GM13977 (cell line): ENCODE measurements around the gene MAP2K1.
"Not testable (repeated sequence)": the region's sequence is repeated elsewhere in the genome, so short reads cannot be mapped to it uniquely, and the experiment has no call there.

Experiments
- DNase-seq: peaks from one replicate; pipeline ENCODE4 v3.0.0; 2012; ENCODE audit warnings: low spot score
- in situ Hi-C: fragments of 300-500 bp; cut with MboI; formaldehyde crosslinking; loops from one replicate; pipeline ENCODE4 v1.12.0; 2022; ENCODE audit warnings: low sequenced_read_pairs, low pct_unique_long_range_greater_than_20kb, mixed read lengths, inconsistent platforms; ENCODE audit not compliant: unreplicated experiment
- TF ChIP-seq, protein P1 (sequence below): IDR thresholded peaks from 2 replicates; pipeline ENCODE4 v1.5.1; 2012; ENCODE audit warnings: mild to moderate bottlenecking, control low read depth; ENCODE audit not compliant: insufficient read depth; ENCODE audit errors: extremely low read depth, missing control alignments

MAP2K1 gene

DNA sequence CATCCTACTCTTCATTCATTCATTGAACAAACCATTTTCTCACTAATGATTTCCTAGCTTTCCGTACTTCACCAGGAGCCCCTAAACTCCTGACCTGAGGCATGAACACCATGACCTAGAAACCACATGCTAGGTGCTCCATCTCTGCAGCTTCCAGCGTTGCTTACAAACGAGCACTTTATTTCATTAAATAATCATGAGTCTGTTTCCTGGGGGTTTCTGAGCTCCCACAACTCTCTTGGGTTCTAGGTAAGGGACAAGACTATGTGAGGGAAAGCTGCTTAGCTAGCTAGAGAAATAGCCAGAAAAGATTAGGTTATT is 1.3 kb downstream of the MAP2K1 start:
- TF ChIP-seq, protein P1, sequence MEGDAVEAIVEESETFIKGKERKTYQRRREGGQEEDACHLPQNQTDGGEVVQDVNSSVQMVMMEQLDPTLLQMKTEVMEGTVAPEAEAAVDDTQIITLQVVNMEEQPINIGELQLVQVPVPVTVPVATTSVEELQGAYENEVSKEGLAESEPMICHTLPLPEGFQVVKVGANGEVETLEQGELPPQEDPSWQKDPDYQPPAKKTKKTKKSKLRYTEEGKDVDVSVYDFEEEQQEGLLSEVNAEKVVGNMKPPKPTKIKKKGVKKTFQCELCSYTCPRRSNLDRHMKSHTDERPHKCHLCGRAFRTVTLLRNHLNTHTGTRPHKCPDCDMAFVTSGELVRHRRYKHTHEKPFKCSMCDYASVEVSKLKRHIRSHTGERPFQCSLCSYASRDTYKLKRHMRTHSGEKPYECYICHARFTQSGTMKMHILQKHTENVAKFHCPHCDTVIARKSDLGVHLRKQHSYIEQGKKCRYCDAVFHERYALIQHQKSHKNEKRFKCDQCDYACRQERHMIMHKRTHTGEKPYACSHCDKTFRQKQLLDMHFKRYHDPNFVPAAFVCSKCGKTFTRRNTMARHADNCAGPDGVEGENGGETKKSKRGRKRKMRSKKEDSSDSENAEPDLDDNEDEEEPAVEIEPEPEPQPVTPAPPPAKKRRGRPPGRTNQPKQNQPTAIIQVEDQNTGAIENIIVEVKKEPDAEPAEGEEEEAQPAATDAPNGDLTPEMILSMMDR, result no peak
- in situ Hi-C loops, result loop anchor here (10.0 kb wide), 1 partner anchor 107 kb away; the partner anchor contains the start of gene SNAPC5
- DNase-seq, result no peak

DNA sequence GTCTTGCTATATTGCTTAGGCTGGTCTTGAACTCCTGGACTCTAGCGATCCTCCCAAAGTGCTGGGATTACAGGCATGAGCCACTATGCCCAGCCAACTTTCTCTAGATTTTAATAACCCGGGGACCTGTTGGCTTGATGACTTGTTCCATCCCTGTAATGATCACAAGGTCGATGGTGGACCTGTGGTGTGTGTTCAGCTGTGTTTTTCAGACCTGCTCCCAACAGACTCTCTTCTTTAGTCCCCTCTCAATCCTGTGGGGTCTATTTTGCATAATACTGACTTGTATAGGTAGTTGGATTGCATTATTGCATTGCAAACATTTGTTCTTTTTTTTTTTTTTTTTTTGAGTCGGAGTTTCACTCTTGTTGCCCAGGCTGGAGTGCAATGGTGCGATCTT is 1.9 kb downstream of the MAP2K1 start:
- no peak for DNase-seq
- TF ChIP-seq, protein P1, result no peak
- in situ Hi-C loops, result loop anchor here (10.0 kb wide), 1 partner anchor 106 kb away; the partner anchor contains the start of gene SNAPC5

DNA sequence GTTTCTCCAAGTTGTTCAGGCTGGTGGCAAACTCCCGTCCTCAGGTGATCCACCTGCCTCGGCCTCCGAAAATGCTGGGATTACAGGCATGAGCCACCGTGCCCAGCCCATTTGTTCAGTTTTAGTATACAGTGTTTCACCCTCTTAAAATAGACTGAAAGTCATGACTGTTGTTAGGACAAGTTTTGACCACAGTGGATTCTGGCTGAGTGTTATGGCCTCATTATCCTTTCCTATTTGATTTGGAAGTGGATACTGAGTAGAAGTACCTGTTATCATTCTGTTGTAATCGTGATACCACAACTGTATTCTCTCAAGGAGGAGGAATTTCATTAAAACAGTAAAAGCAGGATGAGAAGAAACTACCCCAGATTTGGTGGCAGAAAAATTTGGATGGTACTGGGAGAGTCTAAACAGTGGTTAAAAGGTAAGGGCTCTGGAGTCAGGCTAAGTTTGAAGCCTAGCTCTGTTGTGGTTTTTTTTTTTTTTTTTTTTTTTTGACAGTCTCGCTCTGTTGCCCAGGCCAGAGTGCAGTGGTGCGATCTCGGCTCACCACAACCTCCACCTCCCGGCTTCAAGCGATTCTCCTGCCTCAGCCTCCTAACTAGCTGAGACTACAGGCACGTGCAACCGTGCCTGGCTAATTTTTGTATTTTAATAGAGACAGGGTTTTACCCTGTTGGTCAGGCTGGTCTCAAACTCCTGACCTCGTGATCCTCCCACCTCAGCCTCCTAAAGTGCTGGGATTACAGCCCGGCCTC is 2.6 kb downstream of the MAP2K1 start:
- DNase-seq, result peak; percentile 48

DNA sequence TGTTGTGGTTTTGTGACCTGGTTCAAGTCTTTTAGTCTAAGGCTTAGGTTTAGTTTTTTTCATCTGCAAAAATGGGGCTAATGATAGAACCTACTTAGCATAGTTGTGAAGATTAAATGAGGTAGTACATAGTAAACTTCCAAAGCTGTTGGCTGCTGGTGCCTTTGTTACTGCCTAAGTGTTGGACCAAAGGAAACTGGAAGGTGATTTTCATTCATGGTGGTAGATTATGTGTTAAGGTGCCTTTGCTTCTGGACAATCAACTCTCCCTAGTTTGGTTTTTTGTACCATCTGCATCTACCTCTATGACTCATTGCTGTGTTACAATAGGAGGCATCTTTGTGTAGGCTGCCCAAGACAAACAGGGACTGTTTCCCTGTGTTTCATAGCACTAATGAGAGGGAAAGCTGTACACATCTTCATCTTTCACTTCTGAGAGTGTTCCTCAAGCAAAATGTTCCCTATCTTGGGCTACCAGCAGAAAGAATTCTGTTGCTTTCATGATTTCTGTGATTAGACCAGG is 3.2 kb downstream of the MAP2K1 start:
- in situ Hi-C loops, result loop anchor here (10.0 kb wide), 1 partner anchor 105 kb away; the partner anchor contains the start of gene SNAPC5
- peak; percentile 26 for DNase-seq
- TF ChIP-seq, protein P1, result no peak

More for the DNA sequence above, 2.6 kb downstream of the MAP2K1 start:
- in situ Hi-C loops, result loop anchor here (10.0 kb wide), 1 partner anchor 106 kb away; the partner anchor contains the start of gene SNAPC5
- TF ChIP-seq, protein P1, result no peak

DNA sequence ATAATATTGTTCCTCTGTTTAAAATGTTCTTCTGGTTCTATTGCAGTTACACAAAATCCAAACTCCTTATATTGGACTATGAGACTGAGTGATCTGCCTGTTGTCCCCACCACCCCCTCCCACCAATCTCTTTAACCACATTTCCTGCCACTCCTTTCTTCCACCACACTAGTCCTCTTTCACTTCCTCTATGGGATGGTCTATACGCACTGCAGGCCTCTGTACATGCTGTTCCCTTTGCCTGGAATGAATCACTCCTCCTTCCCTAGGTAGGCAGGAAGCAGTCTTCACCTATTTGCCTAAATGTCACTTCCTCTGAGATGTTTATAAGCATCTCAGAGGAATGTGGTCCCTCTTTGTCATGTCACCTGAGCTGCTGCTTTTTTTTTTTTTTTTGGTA is 4.0 kb downstream of the MAP2K1 start:
- in situ Hi-C loops, result no loop called here
- TF ChIP-seq, protein P1, result no peak
- peak; percentile 17 for DNase-seq

DNA sequence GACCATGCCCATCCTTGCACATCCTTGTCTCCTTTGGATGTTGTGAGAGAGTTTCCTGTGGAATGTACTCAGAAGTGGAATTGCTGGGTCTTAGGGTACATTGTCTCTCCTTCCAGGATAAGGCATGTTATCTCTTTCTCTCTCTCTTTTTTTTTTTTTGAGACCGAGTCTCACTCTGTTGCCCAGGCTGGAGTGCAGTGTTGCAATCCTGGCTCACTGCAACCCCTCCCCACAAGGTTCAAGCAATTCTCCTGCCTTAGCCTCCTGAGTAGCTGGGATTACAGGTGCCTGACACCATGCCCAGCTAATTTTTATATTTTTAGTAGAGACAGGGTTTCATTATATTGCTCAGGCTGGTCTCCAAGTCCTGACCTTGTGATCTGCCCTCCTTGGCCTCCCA is 6.3 kb downstream of the MAP2K1 start:
- in situ Hi-C loops, DNase-seq: not testable (repeated sequence)

DNA sequence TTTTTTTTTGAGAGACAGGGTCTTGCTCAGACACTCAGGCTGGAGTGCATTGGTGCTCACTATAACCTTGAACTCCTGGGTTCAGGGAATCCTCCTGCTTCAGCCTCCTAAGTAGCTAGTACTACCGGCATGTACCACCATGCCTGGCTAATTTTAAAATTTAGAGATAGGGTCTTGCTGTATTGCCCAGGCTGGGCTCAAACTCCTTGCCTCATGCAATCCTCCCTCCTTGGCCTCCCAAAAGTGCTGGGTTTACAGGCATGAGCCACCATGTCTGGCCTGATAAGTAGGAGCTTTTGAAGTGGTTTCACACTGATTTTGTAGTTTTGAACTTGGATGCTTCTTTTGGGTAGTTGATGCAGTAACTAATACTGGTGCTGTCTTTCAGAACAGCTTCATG is 7.8 kb downstream of the MAP2K1 start:
- DNase-seq, result no peak
- TF ChIP-seq, protein P1, result no peak
- in situ Hi-C loops, result no loop called here
